GM06990 (cell line): ENCODE measurements around the gene PDILT.
"Not testable (repeated sequence)": the region's sequence is repeated elsewhere in the genome, so short reads cannot be mapped to it uniquely, and the experiment has no call there.

Source experiments
- DNase-seq: peaks from one replicate; pipeline ENCODE4 v3.0.0-alpha.2; 2011; ENCODE audit not compliant: insufficient read length; ENCODE audit errors: extremely low read depth
- H3K27me3 ChIP-seq: replicated peaks from 2 replicates; pipeline ENCODE4 v1.6.0; 2011; ENCODE audit warnings: low read length; ENCODE audit not compliant: control insufficient read depth, insufficient read depth
- H3K36me3 ChIP-seq: 2 replicates; pipeline ENCODE4 v1.5.1; 2011; ENCODE audit warnings: low read length; ENCODE audit not compliant: control insufficient read depth, insufficient read depth
- H3K4me3 ChIP-seq: replicated peaks from 2 replicates; pipeline ENCODE4 v1.5.1; 2011; ENCODE audit warnings: low read depth, mild to moderate bottlenecking, control low read depth, low read length
- CTCF ChIP-seq: IDR thresholded peaks from 2 replicates; pipeline ENCODE4 v1.5.1; 2011; ENCODE audit warnings: low read length, control low read depth, mild to moderate bottlenecking, inconsistent platforms; ENCODE audit not compliant: insufficient read depth, poor library complexity, severe bottlenecking

PDILT gene

GRCh38 chr16:20404637-20405036 is at the start of gene PDILT:
Gene PDILT (minus strand): TSS chr16:20404737. CDS start chr16:20399300, 5,437 bp downstream.
- no peaks in the 10 kb centered on the region for H3K36me3 ChIP-seq
- H3K27me3 ChIP-seq, result peaks cover 2% of the 10 kb centered on the region

GRCh38 chr16:20453633-20454032 is 49.1 kb upstream of the PDILT start:
- not testable (repeated sequence) for H3K4me3 ChIP-seq, DNase-seq, H3K27me3 ChIP-seq, H3K36me3 ChIP-seq

More at GRCh38 chr16:20404637-20405036, at the start of gene PDILT:
- no peak for TF ChIP-seq CTCF
- DNase-seq, result no peak
- no peak within 1 kb of the TSS for H3K4me3 ChIP-seq

- not testable (repeated sequence) for DNase-seq, H3K27me3 ChIP-seq, H3K4me3 ChIP-seq, H3K36me3 ChIP-seq
Observed at GRCh38 chr16:20451364-20451763, 46.8 kb upstream of the PDILT start, which contains the start of gene ACSM2A. Gene ACSM2A (plus strand): TSS chr16:20451521. CDS start chr16:20460115, 8,594 bp downstream.

- H3K36me3 ChIP-seq, DNase-seq, H3K27me3 ChIP-seq, H3K4me3 ChIP-seq: not testable (repeated sequence)
Observed at GRCh38 chr16:20446652-20447393, 42.3 kb upstream of the PDILT start.

GRCh38 chr16:20441859-20442258 is 37.3 kb upstream of the PDILT start:
- H3K36me3 ChIP-seq, DNase-seq, H3K27me3 ChIP-seq, H3K4me3 ChIP-seq: not testable (repeated sequence)

- no peak for DNase-seq
- no peak for TF ChIP-seq CTCF
- Histone ChIP-seq H3K27me3 (no peaks in the 10 kb centered on the region), H3K4me3 (no peak overlapping the region), H3K36me3 (no peaks in the 10 kb centered on the region)
Observed at GRCh38 chr16:20441191-20441590, 36.7 kb upstream of the PDILT start.

GRCh38 chr16:20440731-20441130 is 36.2 kb upstream of the PDILT start:
- H3K4me3 ChIP-seq, H3K27me3 ChIP-seq, H3K36me3 ChIP-seq, DNase-seq: not testable (repeated sequence)

GRCh38 chr16:20439820-20440231 is 35.3 kb upstream of the PDILT start:
- not testable (repeated sequence) for H3K36me3 ChIP-seq, H3K4me3 ChIP-seq, DNase-seq, H3K27me3 ChIP-seq

- not testable (repeated sequence) for H3K4me3 ChIP-seq, H3K36me3 ChIP-seq, H3K27me3 ChIP-seq, DNase-seq
Observed at GRCh38 chr16:20438950-20439349, 34.4 kb upstream of the PDILT start.
